Measurements from ENCODE around the gene ZBTB20.

GRCh38 chr3:114558271-114558670, 588.8 kb downstream of the ZBTB20 start:
- TF ChIP-seq CTCF (IDR thresholded peaks at IDR 0.05 in 8 of 11, conservative IDR thresholded peaks at IDR 0.05 in 3 of 11) (no peak), POLR2A (IDR thresholded peaks at IDR 0.05) (no peak), POLR2AphosphoS5 (IDR thresholded peaks at IDR 0.05) (no peak)

Measured in spleen (tissue), 7 donors.